Testis (tissue), 3 donors: ENCODE measurements around the gene ISG15. TPM values are rescaled to one million over a fixed set of nuclear protein-coding genes. Genes with fewer than 3 reads are reported as not detected.

Experiments
- DNase-seq: peaks from one replicate; pipeline ENCODE4 v3.0.0-alpha.2; 2019
- H3K27ac ChIP-seq, 2 donors: fragments of 200-600 bp; sonication (generic); one replicate each; pipeline ENCODE4 v1.5.1; 2019
- H3K27me3 ChIP-seq: fragments of 200-600 bp; sonication (generic); one replicate; pipeline ENCODE4 v1.5.1; 2019
- H3K36me3 ChIP-seq: fragments of 200-600 bp; sonication (generic); one replicate; pipeline ENCODE4 v1.5.1; 2017; ENCODE audit warnings: low read depth; ENCODE audit errors: missing control alignments
- H3K4me1 ChIP-seq: fragments of 200-600 bp; sonication (generic); one replicate; pipeline ENCODE4 v1.5.1; 2019
- H3K4me3 ChIP-seq, 2 donors: fragments of 200-600 bp; sonication (generic); one replicate each; pipeline ENCODE4 v1.5.1; 2017 to 2019
- H3K9me3 ChIP-seq: fragments of 200-600 bp; sonication (generic); one replicate; pipeline ENCODE4 v1.5.1; 2017
- POLR2A ChIP-seq: fragments of 450-650 bp; IDR thresholded peaks from one replicate; pipeline ENCODE4 v1.6.1; 2017; ENCODE audit warnings: antibody characterized with exemption, mild to moderate bottlenecking, moderate library complexity
- WGBS, 2 donors: methylation state at CpG; one replicate each; pipeline ENCODE4 v1.1.5; 2018; 5-methylcytosine and 5-hydroxymethylcytosine counted together
- intact Hi-C: fragments of 100-400 bp; cut with DNase I; formaldehyde crosslinking; loops from one replicate; pipeline ENCODE4 v1.15.1; 2023; ENCODE audit warnings: low total_unique reads
- polyA plus RNA-seq: library from polyadenylated mRNA; stranded (reverse); fragments of 350-450 nt; fragmentation: Illumina TruSeq; extraction: RNeasy Lipid Tissue Mini Kit (QIAGEN cat#74804); gene quantifications from one replicate; pipeline ENCODE4 v1.2.3, GENCODE V29; 2014; ENCODE audit warnings: low read depth, low replicate concordance; ENCODE audit not compliant: insufficient read depth
- total RNA-seq, 2 donors: library from RNA; depleted of rRNA; stranded (reverse); fragments of >200 nt; gene quantifications; one replicate each; pipeline ENCODE4 v1.2.3, GENCODE V29; 2016
- TF ChIP-seq, protein P1 (sequence below), 3 experiments: fragments of 450-650 bp in 2 of 3; fragments of 200-600 bp in 1 of 3; sonication (generic) in 1 of 3; IDR thresholded peaks; one replicate each; pipeline ENCODE4 v1.5.1; 2016 to 2019; ENCODE audit warnings: antibody characterized with exemption in 3 of 3, mild to moderate bottlenecking in 2 of 3, moderate library complexity in 1 of 3

Gene ISG15
- total and polyA plus RNA-seq, 3 donors from 2014 or later, result 16.6 to 24.0 (median 22.8) TPM

DNA sequence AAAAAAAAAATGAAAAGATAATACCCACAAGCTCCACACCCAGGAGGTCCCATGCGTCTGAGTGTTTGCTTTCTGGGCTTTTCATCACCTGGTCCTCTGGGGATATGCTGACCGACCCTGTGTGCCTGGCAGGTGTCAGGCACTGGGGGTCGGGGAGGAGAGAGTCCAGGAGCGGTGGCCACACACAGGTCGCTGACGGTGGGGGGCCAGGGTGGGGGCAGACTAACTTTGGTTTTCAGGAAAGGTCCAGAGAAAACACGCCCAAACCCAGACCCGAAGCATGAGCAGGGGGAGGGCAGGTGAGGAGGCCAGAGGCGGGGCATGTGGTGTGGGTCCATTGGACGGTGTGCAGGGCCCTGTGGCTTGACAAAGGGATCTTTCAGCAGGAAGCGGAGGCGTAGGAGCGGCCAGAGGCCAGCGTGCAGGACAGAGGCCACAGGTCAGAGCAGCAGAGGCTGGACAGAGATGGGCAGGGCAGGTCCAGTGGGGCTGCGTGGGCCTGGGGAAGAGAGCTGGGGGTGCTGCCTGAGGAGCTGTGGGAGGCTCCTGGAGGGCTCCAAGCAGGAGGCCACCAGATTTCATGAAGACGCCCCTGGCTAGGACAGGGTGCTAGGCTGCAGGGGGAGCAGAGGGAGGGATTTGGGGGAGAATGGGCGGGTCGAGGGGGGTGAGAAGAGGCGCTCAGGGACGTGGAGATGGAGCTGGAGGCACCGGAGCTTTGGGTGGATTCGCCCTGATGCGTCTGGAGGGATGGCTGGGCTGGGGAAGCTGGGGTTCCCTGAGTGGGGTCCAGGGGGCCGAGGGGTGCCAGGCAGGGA is 45.0 kb downstream of the ISG15 start:
- H3K9me3 ChIP-seq, result no peaks in the 10 kb centered on the region
- TF ChIP-seq, protein P1, sequence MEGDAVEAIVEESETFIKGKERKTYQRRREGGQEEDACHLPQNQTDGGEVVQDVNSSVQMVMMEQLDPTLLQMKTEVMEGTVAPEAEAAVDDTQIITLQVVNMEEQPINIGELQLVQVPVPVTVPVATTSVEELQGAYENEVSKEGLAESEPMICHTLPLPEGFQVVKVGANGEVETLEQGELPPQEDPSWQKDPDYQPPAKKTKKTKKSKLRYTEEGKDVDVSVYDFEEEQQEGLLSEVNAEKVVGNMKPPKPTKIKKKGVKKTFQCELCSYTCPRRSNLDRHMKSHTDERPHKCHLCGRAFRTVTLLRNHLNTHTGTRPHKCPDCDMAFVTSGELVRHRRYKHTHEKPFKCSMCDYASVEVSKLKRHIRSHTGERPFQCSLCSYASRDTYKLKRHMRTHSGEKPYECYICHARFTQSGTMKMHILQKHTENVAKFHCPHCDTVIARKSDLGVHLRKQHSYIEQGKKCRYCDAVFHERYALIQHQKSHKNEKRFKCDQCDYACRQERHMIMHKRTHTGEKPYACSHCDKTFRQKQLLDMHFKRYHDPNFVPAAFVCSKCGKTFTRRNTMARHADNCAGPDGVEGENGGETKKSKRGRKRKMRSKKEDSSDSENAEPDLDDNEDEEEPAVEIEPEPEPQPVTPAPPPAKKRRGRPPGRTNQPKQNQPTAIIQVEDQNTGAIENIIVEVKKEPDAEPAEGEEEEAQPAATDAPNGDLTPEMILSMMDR (IDR thresholded peaks at IDR 0.05), result no peak
- peaks cover 17% of the 10 kb centered on the region for H3K4me1 ChIP-seq
- H3K4me3 ChIP-seq, result peak overlapping the region in 1 of 2 donors; percentile 62
- DNase-seq, result peak; percentile 58
- 8 to 10% methylated on average over 24 of the region's 24 CpGs for WGBS, 2 donors
- intact Hi-C loops, result no loop called here
- no peak overlapping the region for H3K27ac ChIP-seq
- no peaks in the 10 kb centered on the region for H3K36me3 ChIP-seq
- H3K27me3 ChIP-seq, result no peaks in the 10 kb centered on the region

GRCh38 chr1:1058921-1059493 is 45.7 kb downstream of the ISG15 start:
- Histone ChIP-seq H3K4me3 (peak overlapping the region; percentile 44 to 62), H3K27ac (no peak overlapping the region), H3K9me3 (no peaks in the 10 kb centered on the region), H3K4me1 (peaks cover 17% of the 10 kb centered on the region), H3K27me3 (no peaks in the 10 kb centered on the region), H3K36me3 (no peaks in the 10 kb centered on the region)
- intact Hi-C loops, result no loop called here
- DNase-seq, result no peak
- 0 to 1% methylated on average over 15 to 48 of the region's 48 CpGs for WGBS, 2 donors
- TF ChIP-seq, protein P1 (IDR thresholded peaks at IDR 0.05), result peak in 1 of 3 experiments; percentile 25
- TF ChIP-seq POLR2A, result no peak

GRCh38 chr1:1059494-1060280 is 46.4 kb downstream of the ISG15 start:
- TF ChIP-seq, protein P1 (IDR thresholded peaks at IDR 0.05), result peak in 1 of 3 experiments; percentile 2
- TF ChIP-seq POLR2A, result no peak
- DNase-seq, result peak; percentile 93
- H3K36me3 ChIP-seq, result no peaks in the 10 kb centered on the region
- 4 to 5% methylated on average over 32 to 45 of the region's 69 CpGs for WGBS, 2 donors
- intact Hi-C loops, result loop anchor here (10.0 kb wide), 1 partner anchor 55 kb away; the partner anchor contains the start of gene HES4
- peak overlapping the region; percentile 44 to 62 for H3K4me3 ChIP-seq
- no peak overlapping the region for H3K27ac ChIP-seq
- H3K4me1 ChIP-seq, result peaks cover 17% of the 10 kb centered on the region
- no peaks in the 10 kb centered on the region for H3K9me3 ChIP-seq
- H3K27me3 ChIP-seq, result no peaks in the 10 kb centered on the region

GRCh38 chr1:1060281-1061000 is 47.1 kb downstream of the ISG15 start:
- intact Hi-C loops, result loop anchor here (10.0 kb wide), 1 partner anchor 56 kb away; the partner anchor contains the start of gene HES4
- Histone ChIP-seq H3K27ac (no peak overlapping the region), H3K4me3 (no peak overlapping the region), H3K4me1 (peaks cover 17% of the 10 kb centered on the region), H3K36me3 (no peaks in the 10 kb centered on the region), H3K9me3 (no peaks in the 10 kb centered on the region), H3K27me3 (no peaks in the 10 kb centered on the region)
- no peak for DNase-seq
- WGBS, 2 donors, result 48 to 53% methylated on average over 38 of the region's 38 CpGs
- TF ChIP-seq POLR2A, result no peak
- TF ChIP-seq, protein P1 (IDR thresholded peaks at IDR 0.05), result no peak
